KBM-7 (cell line): ENCODE results near the gene SYT13.
"Not testable (repeated sequence)": the region's sequence is repeated elsewhere in the genome, so short reads cannot be mapped to it uniquely, and the experiment has no call there.

ENCODE experiments used
- DNase-seq: peaks from one replicate; pipeline ENCODE4 v3.0.0-alpha.2; 2015
- in situ Hi-C: fragments of 300-500 bp; cut with MboI; formaldehyde crosslinking; loops from 2 replicates; pipeline ENCODE4 v1.14.3; 2020; ENCODE audit warnings: low sequenced_read_pairs, low pct_unique_long_range_greater_than_20kb, mixed read lengths

The SYT13 gene

GRCh38 chr11:45259592-45259991, 26.5 kb downstream of the SYT13 start:
- in situ Hi-C loops, result no loop called here
- no peak for DNase-seq

GRCh38 chr11:45258982-45259530, 27.1 kb downstream of the SYT13 start:
- in situ Hi-C loops, result no loop called here
- no peak for DNase-seq

- in situ Hi-C loops, result no loop called here
- DNase-seq, result no peak
These were observed 32.1 kb downstream of the SYT13 start for GRCh38 chr11:45254070-45254469.

GRCh38 chr11:45253640-45254039, 32.5 kb downstream of the SYT13 start:
- in situ Hi-C loops, result no loop called here
- DNase-seq, result no peak

GRCh38 chr11:45252877-45253276, 33.3 kb downstream of the SYT13 start:
- DNase-seq, result no peak
- in situ Hi-C loops, result no loop called here

- in situ Hi-C loops, result no loop called here
- peak; percentile 56 for DNase-seq
These were observed 33.8 kb downstream of the SYT13 start for GRCh38 chr11:45252134-45252856.

GRCh38 chr11:45250035-45250718, 36.0 kb downstream of the SYT13 start:
- no peak for DNase-seq
- in situ Hi-C loops, result no loop called here

- DNase-seq, in situ Hi-C loops: not testable (repeated sequence)
These were observed 36.8 kb downstream of the SYT13 start for GRCh38 chr11:45249372-45249771.

- in situ Hi-C loops, result no loop called here
- no peak for DNase-seq
These were observed 37.6 kb downstream of the SYT13 start for GRCh38 chr11:45248501-45249011.

- in situ Hi-C loops, result no loop called here
- DNase-seq, result no peak
These were observed 38.7 kb downstream of the SYT13 start for GRCh38 chr11:45247433-45247832.

- no peak for DNase-seq
- in situ Hi-C loops, result no loop called here
These were observed 39.9 kb downstream of the SYT13 start for GRCh38 chr11:45246241-45246640.

GRCh38 chr11:45245218-45246045, 40.7 kb downstream of the SYT13 start:
- in situ Hi-C loops, result no loop called here
- DNase-seq, result no peak

- DNase-seq, result no peak
- in situ Hi-C loops, result no loop called here
These were observed 42.2 kb downstream of the SYT13 start for GRCh38 chr11:45243967-45244366.

GRCh38 chr11:45239733-45240132, 46.4 kb downstream of the SYT13 start:
- DNase-seq, result no peak
- in situ Hi-C loops, result no loop called here

- in situ Hi-C loops, result no loop called here
- no peak for DNase-seq
These were observed 47.4 kb downstream of the SYT13 start for GRCh38 chr11:45238724-45239123.

GRCh38 chr11:45237711-45238315, 48.3 kb downstream of the SYT13 start:
- no peak for DNase-seq
- in situ Hi-C loops, result no loop called here

GRCh38 chr11:45234306-45235006, 51.7 kb downstream of the SYT13 start:
- in situ Hi-C loops, result no loop called here
- no peak for DNase-seq

GRCh38 chr11:45233804-45234170, 52.4 kb downstream of the SYT13 start:
- no peak for DNase-seq
- in situ Hi-C loops, result no loop called here
